H1 (cell line): Measurements from ENCODE around the gene CD99. TPM values are rescaled to one million over a fixed set of nuclear protein-coding genes. Genes with fewer than 3 reads are reported as not detected.

Experiments
- BACH1 ChIP-seq: IDR thresholded peaks from 2 replicates; pipeline ENCODE4 v1.6.1; 2012; ENCODE audit warnings: low read length, improper control_type of control experiment
- SIN3A ChIP-seq, 2 experiments: IDR thresholded peaks in 1 of 2; conservative IDR thresholded peaks in 1 of 2; 2 replicates each; pipeline ENCODE4 v1.6.1; 2011 to 2012; ENCODE audit warnings: low read length in 2 of 2, improper control_type of control experiment in 1 of 2, low read depth in 1 of 2, mild to moderate bottlenecking in 1 of 2
- TEAD4 ChIP-seq: IDR thresholded peaks from 2 replicates; pipeline ENCODE4 v1.6.1; 2012; ENCODE audit warnings: low read depth, low read length, inconsistent platforms, mixed read lengths
- polyA plus RNA-seq, 7 experiments: library from polyadenylated mRNA; depleted of rRNA in 3 of 7; stranded (reverse) in 5 of 7; unstranded in 2 of 7; fragments of >200 nt in 5 of 7; fragments of 200-250 nt in 2 of 7; gene quantifications; 1 replicate in 5 of 7; 2 replicates in 1 of 7; 4 replicates in 1 of 7; pipeline versions ENCODE4 v1.2.1 to v1.2.3, GENCODE V29; 2011 to 2013; ENCODE audit warnings: missing spikeins in 2 of 7, mixed read lengths in 2 of 7
- total RNA-seq: library from RNA; stranded (reverse); fragmentation: NEBNext Ultra II Directional; extraction: Animal tissue kit (Norgen Biotek cat#: 25700); gene quantifications from 2 replicates; pipeline ENCODE4 v1.2.1, GENCODE V29; 2021

Gene CD99
- total and polyA plus RNA-seq, 2 of the 8 experiments (the other 6 are each of a cell fraction or from before 2014, with no cell fraction given), result 30.1 to 47.8 TPM

GRCh38 chrX:2697741-2698299 lies 6.7 kb downstream of the CD99 start (continued):
- TF ChIP-seq BACH1 (no peak), TEAD4 (no peak), SIN3A (conservative IDR thresholded peaks at IDR 0.05 in 1 of 2, IDR thresholded peaks at IDR 0.05 in 1 of 2; ENCODE audit: low read depth in 1 of 2, low read length in 2 of 2) (no peak)
